ENCODE results near the gene TPM4.

- TF ChIP-seq SIN3A (IDR thresholded peaks at IDR 0.05; ENCODE audit: borderline replicate concordance, insufficient read depth, low read length): no peak
- TF ChIP-seq POLR2AphosphoS5 (IDR thresholded peaks at IDR 0.05; ENCODE audit: low read depth, low read length): no peak
- TF ChIP-seq TAF1 (IDR thresholded peaks at IDR 0.05; ENCODE audit: borderline replicate concordance, insufficient read depth, low read length): no peak
These were observed 27.7 kb upstream of the TPM4 start for GRCh38 chr19:16048583-16048982.

Measured in PFSK-1 (cell line).